Measurements from ENCODE around the gene TMEM209.

DNA sequence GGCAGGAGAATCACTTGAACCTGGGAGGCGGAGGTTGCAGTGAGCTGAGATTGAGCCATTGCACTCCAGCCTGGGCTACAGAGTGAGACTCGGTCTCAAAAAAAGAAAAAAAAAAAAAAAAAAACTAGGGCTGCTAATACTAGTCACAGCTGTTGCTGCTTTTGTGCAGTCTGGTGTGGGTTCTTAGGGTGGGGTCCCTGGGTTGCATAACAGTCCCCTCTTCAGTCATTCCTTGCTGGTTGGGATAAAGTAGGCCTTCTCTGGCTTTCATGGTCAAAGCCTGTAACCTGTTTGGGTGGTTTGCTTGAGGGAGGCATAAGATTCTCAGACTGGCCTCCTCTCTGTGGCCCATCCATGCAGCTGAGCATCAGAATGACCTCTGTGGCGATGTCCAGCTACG lies 16.5 kb upstream of the TMEM209 start:
- TF ChIP-seq, protein P1, sequence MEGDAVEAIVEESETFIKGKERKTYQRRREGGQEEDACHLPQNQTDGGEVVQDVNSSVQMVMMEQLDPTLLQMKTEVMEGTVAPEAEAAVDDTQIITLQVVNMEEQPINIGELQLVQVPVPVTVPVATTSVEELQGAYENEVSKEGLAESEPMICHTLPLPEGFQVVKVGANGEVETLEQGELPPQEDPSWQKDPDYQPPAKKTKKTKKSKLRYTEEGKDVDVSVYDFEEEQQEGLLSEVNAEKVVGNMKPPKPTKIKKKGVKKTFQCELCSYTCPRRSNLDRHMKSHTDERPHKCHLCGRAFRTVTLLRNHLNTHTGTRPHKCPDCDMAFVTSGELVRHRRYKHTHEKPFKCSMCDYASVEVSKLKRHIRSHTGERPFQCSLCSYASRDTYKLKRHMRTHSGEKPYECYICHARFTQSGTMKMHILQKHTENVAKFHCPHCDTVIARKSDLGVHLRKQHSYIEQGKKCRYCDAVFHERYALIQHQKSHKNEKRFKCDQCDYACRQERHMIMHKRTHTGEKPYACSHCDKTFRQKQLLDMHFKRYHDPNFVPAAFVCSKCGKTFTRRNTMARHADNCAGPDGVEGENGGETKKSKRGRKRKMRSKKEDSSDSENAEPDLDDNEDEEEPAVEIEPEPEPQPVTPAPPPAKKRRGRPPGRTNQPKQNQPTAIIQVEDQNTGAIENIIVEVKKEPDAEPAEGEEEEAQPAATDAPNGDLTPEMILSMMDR (IDR thresholded peaks at IDR 0.05; ENCODE audit: insufficient read depth, low read length, poor library complexity, severe bottlenecking), result no peak
- no peak for TF ChIP-seq EZH2phosphoT487 (conservative IDR thresholded peaks at IDR 0.05; ENCODE audit: low read length)

Data from SU-DHL-6 (cell line).